NCI-H2107 treated with DMSO at 0.1 percent for 48 hours (cell line): ENCODE results near the gene LRRC4.
A peak's percentile ranks its signal among the peaks of the same experiment; 100 is the strongest.

ENCODE experiments used
- DNase-seq: peaks from one replicate; lab custom pipeline; 2025; ENCODE audit not compliant: unreplicated experiment; lab: John Stamatoyannopoulos, UW

The LRRC4 gene, protein sequence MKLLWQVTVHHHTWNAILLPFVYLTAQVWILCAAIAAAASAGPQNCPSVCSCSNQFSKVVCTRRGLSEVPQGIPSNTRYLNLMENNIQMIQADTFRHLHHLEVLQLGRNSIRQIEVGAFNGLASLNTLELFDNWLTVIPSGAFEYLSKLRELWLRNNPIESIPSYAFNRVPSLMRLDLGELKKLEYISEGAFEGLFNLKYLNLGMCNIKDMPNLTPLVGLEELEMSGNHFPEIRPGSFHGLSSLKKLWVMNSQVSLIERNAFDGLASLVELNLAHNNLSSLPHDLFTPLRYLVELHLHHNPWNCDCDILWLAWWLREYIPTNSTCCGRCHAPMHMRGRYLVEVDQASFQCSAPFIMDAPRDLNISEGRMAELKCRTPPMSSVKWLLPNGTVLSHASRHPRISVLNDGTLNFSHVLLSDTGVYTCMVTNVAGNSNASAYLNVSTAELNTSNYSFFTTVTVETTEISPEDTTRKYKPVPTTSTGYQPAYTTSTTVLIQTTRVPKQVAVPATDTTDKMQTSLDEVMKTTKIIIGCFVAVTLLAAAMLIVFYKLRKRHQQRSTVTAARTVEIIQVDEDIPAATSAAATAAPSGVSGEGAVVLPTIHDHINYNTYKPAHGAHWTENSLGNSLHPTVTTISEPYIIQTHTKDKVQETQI

DNA sequence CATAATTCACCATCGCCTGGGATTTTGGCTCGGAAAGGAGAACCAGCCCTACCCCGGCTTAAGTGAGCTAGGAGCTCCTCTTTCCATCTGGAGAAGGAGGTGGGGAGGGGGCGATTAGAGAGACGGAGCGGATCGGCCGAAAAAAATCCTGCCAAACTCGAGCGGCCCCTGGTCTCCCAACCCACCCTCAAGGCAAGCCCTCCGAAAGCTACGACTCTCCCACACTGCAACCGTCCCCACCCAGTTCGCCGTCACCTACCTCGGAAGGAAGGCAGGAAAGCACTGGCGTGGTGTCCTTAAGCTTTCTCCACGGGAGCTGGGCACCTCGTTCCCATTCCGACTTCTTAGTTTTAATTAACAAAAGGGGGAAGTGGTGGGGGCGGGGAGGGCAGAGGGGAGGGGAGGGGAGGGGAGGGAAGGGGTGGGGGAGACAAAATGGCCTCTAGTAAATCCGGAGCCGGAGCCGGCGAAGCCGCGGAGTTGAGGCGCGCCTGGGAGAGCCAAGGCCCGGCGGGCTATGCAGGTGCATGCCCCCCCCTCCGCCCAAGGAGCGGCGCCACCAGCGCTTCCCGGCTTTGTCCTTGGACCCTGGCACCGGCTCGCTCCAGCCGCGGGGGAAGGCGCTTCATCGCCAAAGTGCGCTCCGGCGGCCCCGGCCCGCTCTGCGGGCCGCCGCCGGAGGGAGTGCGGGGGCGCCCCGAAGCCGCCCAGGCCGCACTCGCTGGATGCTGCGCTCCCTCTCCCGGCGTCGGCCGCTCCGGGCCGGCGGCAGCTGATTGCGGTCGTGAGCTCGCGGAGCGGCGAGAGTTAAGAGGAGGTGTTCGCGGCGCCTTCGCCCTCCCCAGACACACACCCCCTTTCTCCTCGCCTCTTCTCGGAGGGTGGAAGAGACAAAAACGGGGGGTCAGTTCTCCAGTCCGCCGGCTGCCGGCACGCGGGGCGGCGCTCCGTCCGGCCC is at the start of gene LRRC4:
Gene LRRC4, minus strand, starts transcription at position 784 of the 958 bp plus-strand sequence. CDS start 797 bp downstream, outside the sequence.
- no peak for DNase-seq

DNA sequence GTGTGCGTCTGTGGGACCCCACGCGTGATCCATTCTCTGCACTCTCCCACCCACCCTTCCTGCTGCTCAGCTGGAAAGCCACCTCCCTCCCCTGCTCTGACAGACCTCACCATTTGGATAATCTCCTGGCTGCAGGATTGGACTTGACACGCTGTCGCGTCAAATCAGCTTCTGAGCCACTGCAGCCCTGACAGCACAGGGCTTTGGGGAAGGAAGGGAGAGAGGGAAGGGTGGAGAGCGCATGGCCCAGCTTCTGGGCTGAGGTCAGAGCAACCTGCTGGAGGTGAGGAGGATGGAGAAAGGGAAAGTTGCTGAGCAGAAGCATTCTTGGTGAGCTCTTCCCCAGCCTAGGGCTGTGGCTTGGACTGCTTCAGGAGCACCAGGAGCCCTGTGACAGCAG is 48.9 kb upstream of the LRRC4 start:
- DNase-seq, result no peak

GRCh38 chr7:128078309-128078708 is 47.1 kb upstream of the LRRC4 start:
- DNase-seq, result no peak

DNA sequence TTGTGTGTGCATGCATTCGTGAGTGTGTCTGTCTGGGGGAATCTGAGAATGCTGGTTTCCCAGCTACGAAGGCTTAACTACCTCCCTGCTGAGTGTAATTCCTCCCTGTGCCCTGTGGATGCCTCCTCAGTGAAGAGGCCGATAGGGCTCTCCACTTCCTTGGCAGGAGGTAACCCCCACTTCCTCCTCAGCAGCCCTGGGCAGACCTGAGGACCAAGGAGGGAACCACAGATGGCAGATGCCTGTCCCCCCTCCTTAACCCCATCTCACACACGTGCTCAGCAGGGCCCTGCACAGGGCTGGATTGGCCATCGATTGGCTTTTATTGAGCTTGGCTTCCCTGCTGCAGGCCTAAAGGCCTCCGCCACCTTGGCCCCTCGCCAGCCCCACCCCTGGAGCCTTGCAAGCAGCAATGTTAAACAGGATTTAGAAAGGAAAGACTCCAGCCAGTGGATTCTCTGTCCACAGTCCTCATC is 45.6 kb upstream of the LRRC4 start:
- DNase-seq, result peak; percentile 4

GRCh38 chr7:128076196-128076795 is 45.1 kb upstream of the LRRC4 start:
- no peak for DNase-seq

- DNase-seq, result no peak
Measured at GRCh38 chr7:128075242-128076095, 44.2 kb upstream of the LRRC4 start.

DNA sequence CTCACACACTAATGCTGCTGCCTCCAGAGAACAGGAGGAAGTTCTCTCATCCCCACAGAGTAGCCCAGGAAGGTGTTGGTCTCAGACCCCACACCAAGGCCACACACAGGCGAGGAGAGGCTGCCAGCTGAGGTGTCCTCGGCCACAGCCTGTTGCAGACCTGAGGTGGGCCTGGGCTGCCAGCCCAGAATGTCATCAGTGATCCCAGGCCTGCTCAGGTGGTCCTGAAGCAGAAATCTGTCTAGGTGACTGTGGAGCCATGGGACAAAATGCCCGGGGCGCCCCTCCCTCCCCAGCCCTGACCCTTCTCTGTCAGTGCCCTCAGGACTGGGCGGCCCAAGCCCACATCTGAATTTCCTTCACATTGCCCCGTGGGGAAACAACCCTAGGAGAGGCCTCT is 43.5 kb upstream of the LRRC4 start:
- DNase-seq, result no peak

- no peak for DNase-seq
Measured at GRCh38 chr7:128074336-128074735, 43.1 kb upstream of the LRRC4 start.

DNA sequence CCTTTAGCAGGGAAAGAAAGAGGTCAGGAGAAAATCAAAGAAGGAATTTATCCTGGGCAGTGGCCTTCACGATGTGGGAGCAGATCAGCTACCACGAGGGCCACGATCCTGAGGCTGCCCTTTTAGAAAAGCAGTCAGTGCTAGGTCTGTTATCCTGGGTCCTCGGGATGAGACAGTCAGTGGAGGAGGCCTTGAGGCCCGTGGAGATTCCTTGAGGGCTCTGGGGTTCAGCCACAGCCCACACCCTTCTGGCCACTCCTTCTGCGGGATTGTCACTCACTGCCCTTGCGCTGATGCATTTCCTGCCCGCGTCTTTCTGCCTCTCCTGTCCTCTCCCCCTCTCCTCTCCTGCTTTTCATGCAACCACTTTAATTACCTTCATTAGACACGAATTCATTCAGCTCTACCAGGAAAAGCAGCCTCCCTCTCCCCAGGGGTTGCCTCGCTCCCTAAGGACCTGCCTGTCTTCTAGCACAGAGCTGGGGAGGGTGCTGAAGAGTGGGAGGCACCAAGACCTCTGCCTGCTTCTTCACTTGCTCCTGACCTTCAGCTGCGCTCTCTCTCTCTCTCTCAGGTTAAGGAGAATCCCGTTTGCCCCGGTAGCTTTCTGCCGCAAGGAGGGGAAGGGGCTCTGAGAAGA is 42.6 kb upstream of the LRRC4 start:
- no peak for DNase-seq

GRCh38 chr7:128071801-128072200 is 40.6 kb upstream of the LRRC4 start:
- no peak for DNase-seq

DNA sequence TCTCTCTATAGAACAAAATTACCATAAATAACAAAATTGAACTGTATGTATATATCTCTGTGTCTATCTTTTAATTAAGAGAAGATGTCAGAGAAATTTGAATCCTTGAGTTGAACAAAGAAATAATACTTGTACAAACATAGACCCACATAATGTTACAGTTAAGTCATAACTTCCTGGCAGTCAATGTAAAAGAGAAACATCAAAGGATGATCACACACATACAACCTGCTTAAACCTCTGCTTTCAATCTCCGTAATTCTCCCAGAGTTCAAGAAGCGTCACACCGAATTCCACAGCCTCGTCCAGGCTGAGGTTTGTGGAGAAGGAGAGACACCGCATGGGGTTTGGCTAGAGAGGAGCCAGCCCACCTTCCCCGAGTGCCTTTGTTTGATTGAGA is 40.1 kb upstream of the LRRC4 start:
- no peak for DNase-seq

DNA sequence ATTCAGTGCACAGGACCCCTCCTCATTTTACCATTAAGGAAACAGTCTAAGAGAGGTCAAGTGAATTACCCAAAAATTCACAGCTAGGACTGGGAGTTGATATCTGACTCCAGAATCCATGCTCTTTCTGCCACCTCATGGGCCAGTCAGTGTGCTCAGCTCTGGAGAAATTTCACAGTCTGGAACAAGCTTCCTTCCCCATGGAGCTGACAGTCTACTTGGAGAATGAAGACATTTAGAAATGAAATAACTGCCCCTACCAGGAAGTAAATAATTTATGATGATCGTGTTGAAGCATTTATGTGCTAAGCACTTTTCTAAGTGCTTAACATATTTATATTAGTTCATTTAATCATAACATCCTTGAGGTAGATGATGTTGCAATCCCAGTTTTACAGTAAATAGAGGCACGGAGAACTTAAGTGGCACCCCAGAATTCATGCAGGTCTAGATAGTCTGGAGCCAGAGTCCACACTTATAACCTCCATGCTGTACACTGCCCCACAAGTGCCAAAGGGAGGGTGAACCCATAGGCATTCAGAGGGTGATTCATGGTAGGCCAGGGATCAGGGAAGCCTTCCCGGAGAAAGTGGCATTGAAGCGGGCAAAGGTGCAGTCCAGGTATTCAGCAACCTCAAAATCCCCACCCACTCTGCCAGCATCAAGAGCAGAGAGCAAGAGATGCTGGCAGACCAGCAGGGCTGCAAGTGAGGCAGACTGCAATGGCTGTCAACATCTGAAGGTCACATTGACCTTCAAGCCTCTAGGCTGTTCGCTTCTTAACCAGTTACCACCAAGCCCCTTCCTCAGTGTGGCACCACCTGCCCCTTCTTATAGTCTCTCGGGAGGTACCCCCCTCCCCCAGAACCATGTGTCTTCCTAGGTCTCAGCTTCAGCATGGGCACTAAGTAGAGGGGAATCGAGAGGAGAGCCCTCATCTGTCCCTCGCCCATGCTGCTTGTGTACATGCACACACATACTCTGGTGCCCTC is 38.4 kb upstream of the LRRC4 start:
- no peak for DNase-seq

DNA sequence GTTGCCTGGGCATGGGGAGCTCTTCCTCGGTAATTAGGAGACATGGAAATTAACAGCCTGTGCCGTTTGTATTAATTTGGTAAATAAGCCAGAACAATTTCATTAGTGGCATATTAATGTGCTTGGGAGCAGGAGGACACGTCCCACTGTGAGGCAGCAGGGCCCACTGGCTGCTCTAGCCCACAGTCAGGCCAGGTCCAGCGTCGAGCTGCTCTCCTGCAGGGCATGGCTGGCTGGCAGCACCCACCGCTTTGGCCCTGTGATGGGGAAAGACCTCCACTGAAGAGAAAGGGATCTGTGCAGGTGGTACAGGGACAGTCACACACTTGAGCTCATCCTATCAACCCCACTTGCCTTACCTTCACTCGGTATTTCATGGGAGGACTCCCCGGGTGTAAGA is 37.5 kb upstream of the LRRC4 start:
- no peak for DNase-seq

GRCh38 chr7:128067983-128068382 is 36.7 kb upstream of the LRRC4 start:
- no peak for DNase-seq

GRCh38 chr7:128066858-128067257 is 35.6 kb upstream of the LRRC4 start:
- DNase-seq, result no peak

DNA sequence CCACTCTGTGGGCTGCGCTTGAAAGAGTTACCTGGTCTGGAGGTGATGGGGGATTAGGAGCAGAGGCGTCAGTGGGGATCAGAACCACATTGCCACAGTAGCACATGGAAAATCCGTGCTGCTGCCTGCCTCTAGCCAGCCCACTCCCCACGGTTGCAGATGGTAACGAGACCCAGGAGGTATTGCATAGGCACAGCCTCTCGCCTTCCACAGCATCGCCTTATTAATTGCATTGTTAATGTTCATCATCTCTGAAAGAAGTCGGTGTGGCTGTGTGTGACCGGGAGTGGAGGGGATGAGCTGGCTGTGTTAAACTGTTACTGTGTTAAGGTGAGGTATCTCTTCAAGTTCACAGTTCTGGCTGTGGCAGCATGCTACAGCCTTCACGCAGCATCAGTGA is 35.2 kb upstream of the LRRC4 start:
- no peak for DNase-seq

DNA sequence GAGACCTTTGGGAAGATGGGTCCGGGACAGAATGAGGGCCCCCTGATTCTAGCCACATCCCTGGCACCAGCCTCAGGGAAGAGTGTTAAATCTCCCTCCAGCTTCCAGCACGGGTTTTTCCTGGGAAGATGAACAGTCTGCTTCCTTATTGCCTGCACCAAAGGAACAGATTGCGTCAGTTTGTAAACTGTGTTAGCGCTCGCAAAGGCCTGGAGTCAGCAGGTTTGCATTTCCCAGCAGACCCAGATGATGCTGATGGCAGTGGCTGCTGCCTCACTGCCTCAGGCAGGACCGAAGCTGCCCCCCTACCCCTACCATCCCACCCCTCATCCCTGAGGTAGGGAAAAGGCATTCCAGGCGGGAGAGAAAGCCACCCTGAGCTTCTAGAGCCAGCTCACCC is 34.6 kb upstream of the LRRC4 start:
- DNase-seq, result no peak

DNA sequence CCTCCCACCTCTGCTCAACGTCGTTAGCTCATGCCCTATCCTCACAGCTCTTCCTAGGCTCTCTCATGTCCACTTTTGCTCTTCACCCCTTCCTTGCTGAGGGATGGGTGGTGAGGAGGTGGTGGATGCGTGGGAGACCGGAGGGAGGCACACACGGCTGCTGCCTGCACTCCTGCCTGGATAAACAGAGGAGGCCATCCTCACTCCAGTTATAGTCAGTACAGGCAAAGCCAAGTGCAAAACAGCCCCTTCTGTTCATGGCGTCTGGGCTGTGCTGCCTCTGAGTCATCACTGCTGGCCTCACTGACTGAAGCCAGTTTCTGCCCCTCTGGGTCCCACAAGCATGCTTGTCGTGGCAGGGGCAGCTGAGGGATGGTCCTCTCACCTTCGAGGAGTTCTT is 31.9 kb upstream of the LRRC4 start:
- no peak for DNase-seq
